ENCODE data around the gene TBC1D4. TPM values are rescaled to one million over a fixed set of nuclear protein-coding genes. Genes with fewer than 3 reads are reported as not detected.
"Not testable (repeated sequence)": the region's sequence is repeated elsewhere in the genome, so short reads cannot be mapped to it uniquely, and the experiment has no call there.

The TBC1D4 gene
- total RNA-seq, 2 donors from 2014 or later: 16.7 to 27.9 TPM

GRCh38 chr13:75255147-75255546, 226.8 kb downstream of the TBC1D4 start:
- H3K9ac ChIP-seq (ENCODE audit: low read depth in 2 of 2, low read length in 2 of 2): no peak overlapping the region
- no peak for DNase-seq
- intact Hi-C loops (cut with DNase I): no loop called here

GRCh38 chr13:75251188-75251587, 230.8 kb downstream of the TBC1D4 start:
- no peak overlapping the region for H3K9ac ChIP-seq (ENCODE audit: low read depth in 2 of 2, low read length in 2 of 2)
- intact Hi-C loops (cut with DNase I): no loop called here
- no peaks in the 10 kb centered on the region for H3K27me3 ChIP-seq
- no peak overlapping the region for H3K27ac ChIP-seq
- H3K9me3 ChIP-seq: no peaks in the 10 kb centered on the region
- no peak for DNase-seq
- H3K36me3 ChIP-seq: no peaks in the 10 kb centered on the region
- no peak for TF ChIP-seq CTCF (IDR thresholded peaks at IDR 0.05)
- no peaks in the 10 kb centered on the region for H3K4me1 ChIP-seq
- no peak overlapping the region for H3K4me3 ChIP-seq

More at GRCh38 chr13:75255147-75255546, 226.8 kb downstream of the TBC1D4 start:
- Histone ChIP-seq H3K4me3 (no peak overlapping the region), H3K9me3 (no peaks in the 10 kb centered on the region), H3K36me3 (no peaks in the 10 kb centered on the region), H3K4me1 (no peaks in the 10 kb centered on the region), H3K27me3 (no peaks in the 10 kb centered on the region), H3K27ac (no peak overlapping the region)
- TF ChIP-seq CTCF (IDR thresholded peaks at IDR 0.05): no peak

- no peak overlapping the region for H3K4me3 ChIP-seq
- DNase-seq: no peak
- H3K4me1 ChIP-seq: no peaks in the 10 kb centered on the region
- no peak for TF ChIP-seq CTCF (IDR thresholded peaks at IDR 0.05)
- H3K36me3 ChIP-seq: no peaks in the 10 kb centered on the region
- no peaks in the 10 kb centered on the region for H3K9me3 ChIP-seq
- intact Hi-C loops (cut with DNase I): no loop called here
- H3K27me3 ChIP-seq: no peaks in the 10 kb centered on the region
- no peak overlapping the region for H3K9ac ChIP-seq (ENCODE audit: low read depth in 2 of 2, low read length in 2 of 2)
- H3K27ac ChIP-seq: no peak overlapping the region
These were observed 231.3 kb downstream of the TBC1D4 start for GRCh38 chr13:75250526-75251178.

GRCh38 chr13:75245578-75245977, 236.4 kb downstream of the TBC1D4 start:
- H3K36me3 ChIP-seq; H3K4me1 ChIP-seq; intact Hi-C loops (cut with DNase I); H3K4me3 ChIP-seq; H3K9me3 ChIP-seq; DNase-seq; H3K27me3 ChIP-seq; H3K27ac ChIP-seq; H3K9ac ChIP-seq (ENCODE audit: low read depth in 2 of 2, low read length in 2 of 2): not testable (repeated sequence)

GRCh38 chr13:75240240-75240639, 241.7 kb downstream of the TBC1D4 start:
- H3K9me3 ChIP-seq; H3K27me3 ChIP-seq; DNase-seq; H3K9ac ChIP-seq (ENCODE audit: low read depth in 2 of 2, low read length in 2 of 2); H3K36me3 ChIP-seq; H3K4me3 ChIP-seq; intact Hi-C loops (cut with DNase I); H3K4me1 ChIP-seq; H3K27ac ChIP-seq: not testable (repeated sequence)

- no peak overlapping the region for H3K9ac ChIP-seq (ENCODE audit: low read depth in 2 of 2, low read length in 2 of 2)
- H3K36me3 ChIP-seq: no peaks in the 10 kb centered on the region
- no peaks in the 10 kb centered on the region for H3K4me1 ChIP-seq
- intact Hi-C loops (cut with DNase I): no loop called here
- no peak overlapping the region for H3K27ac ChIP-seq
- DNase-seq: no peak
- H3K9me3 ChIP-seq: no peaks in the 10 kb centered on the region
- no peak for TF ChIP-seq CTCF (IDR thresholded peaks at IDR 0.05)
- no peak overlapping the region for H3K4me3 ChIP-seq
- H3K27me3 ChIP-seq: no peaks in the 10 kb centered on the region
These were observed 245.2 kb downstream of the TBC1D4 start for GRCh38 chr13:75236774-75237173.

Other genes starting within 250 kb of the TBC1D4 start
- 100 to 1,000 TPM; 118 to 157 TPM for gene COMMD6, start 55.7 kb upstream of the TBC1D4 start, total RNA-seq
- gene UCHL3, start 67.6 kb upstream of the TBC1D4 start, total RNA-seq: 10 to 100 TPM; 42.9 to 50.7 TPM
- 100 to 1,000 TPM; 118 to 193 TPM for gene LMO7, start 154.2 kb upstream of the TBC1D4 start, total RNA-seq

All from colonic mucosa (tissue), 4 donors.